HCT116 (cell line): ENCODE data around the gene SNX13.

Source experiments
- ZNF274 ChIP-seq: fragments of 200-500 bp; sonication (Bioruptor generic); IDR thresholded peaks from 2 replicates; pipeline ENCODE4 v1.6.1; 2014; ENCODE audit warnings: mild to moderate bottlenecking, low read depth, low read length, inconsistent platforms
- TF ChIP-seq, protein P1 (sequence below): IDR thresholded peaks from 2 replicates; pipeline ENCODE4 v1.6.1; 2012

GRCh38 chr7:17912050-17912449 lies 28.2 kb downstream of the SNX13 start:
- TF ChIP-seq, protein P1, sequence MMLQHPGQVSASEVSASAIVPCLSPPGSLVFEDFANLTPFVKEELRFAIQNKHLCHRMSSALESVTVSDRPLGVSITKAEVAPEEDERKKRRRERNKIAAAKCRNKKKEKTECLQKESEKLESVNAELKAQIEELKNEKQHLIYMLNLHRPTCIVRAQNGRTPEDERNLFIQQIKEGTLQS = no peak
- no peak for TF ChIP-seq ZNF274
